Erythroblast (primary cell): ENCODE measurements around the gene NEURL2.

Experiments used
- GATA1 ChIP-seq: IDR thresholded peaks from 2 replicates; pipeline ENCODE4 v1.6.1; 2011; ENCODE audit warnings: low read depth, mild to moderate bottlenecking, control low read depth, low read length, moderate library complexity
- POLR2A ChIP-seq: IDR thresholded peaks from 2 replicates; pipeline ENCODE4 v1.6.1; 2011; ENCODE audit warnings: mild to moderate bottlenecking, low read length

- TF ChIP-seq POLR2A (no peak), GATA1 (no peak)
Measured at GRCh38 chr20:45933266-45934045, 42.4 kb upstream of the NEURL2 start.
